Left renal pelvis (tissue), 4 donors: ENCODE data around the gene APOL4. TPM values are rescaled to one million over a fixed set of nuclear protein-coding genes. Genes with fewer than 3 reads are reported as not detected.
"Not testable (repeated sequence)": the region's sequence is repeated elsewhere in the genome, so short reads cannot be mapped to it uniquely, and the experiment has no call there.

Experiments
- DNase-seq, 4 donors: peaks; one replicate each; pipeline ENCODE4 v3.0.0-alpha.2; 2013; ENCODE audit warnings: low read depth in 4 of 4, low spot score in 3 of 4
- polyA plus RNA-seq, 4 donors: library from polyadenylated mRNA; unstranded; fragments of 120-200 nt; gene quantifications; one replicate each; pipeline ENCODE4 v1.2.1, GENCODE V29; 2013; ENCODE audit not compliant: insufficient read length in 4 of 4

APOL4 gene
- polyA plus RNA-seq, 4 donors = 7.3 to 27.6 (median 9.4) TPM

DNA sequence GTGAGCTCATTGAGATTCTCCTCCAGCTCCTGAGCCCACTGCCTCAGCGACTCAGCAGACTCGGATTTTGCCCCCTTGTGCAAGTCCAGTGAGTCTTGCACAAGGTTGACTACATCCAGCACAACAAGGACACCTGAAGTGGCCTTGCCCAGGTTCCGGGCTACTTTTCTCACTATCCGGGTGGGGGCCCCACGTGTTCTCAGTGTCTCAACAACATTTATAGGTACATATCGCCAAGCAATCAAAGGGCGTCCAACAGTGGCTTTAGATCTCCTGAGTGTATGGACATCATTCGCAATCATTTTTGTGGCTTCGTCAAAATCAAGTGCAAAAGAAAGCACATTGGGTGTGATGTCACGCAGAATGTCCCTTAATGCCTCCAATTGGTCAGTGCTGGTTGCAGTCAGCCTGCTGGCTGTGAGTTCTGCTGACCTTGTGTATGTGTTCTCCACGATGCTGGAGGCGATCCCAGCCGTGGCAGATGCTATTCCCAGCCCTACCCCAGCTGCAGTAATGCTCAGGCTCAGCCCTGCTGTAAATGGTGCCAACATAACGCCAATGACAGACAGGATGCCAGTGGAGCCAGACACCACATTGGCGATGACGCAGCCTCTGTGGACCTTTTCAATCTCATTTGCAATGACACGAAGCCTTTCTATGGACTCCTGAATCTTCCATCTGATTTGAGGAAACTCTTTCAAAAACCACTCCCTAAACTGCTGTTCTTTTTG is 10.3 kb downstream of the APOL4 start:
- DNase-seq = no peak

DNA sequence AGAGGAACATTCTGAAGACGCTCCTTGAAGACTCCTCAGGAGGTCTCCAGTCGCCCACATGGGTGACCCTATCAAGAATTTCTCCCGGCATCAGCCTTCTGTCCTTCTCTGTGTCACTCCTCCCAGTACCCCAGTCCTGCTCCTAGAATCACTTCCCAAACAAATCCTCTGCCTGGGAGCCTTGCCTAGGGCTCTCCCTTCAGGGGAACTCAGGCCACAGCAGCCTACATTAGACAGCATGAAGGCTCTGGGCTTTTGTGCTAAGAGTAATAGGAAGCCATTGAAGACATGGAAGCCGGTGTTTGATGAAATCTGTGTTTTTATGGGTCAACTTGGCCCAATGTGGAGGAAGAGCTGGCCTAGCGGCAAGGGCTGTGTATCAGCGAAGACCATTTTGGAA is 13.7 kb downstream of the APOL4 start:
- not testable (repeated sequence) for DNase-seq

DNA sequence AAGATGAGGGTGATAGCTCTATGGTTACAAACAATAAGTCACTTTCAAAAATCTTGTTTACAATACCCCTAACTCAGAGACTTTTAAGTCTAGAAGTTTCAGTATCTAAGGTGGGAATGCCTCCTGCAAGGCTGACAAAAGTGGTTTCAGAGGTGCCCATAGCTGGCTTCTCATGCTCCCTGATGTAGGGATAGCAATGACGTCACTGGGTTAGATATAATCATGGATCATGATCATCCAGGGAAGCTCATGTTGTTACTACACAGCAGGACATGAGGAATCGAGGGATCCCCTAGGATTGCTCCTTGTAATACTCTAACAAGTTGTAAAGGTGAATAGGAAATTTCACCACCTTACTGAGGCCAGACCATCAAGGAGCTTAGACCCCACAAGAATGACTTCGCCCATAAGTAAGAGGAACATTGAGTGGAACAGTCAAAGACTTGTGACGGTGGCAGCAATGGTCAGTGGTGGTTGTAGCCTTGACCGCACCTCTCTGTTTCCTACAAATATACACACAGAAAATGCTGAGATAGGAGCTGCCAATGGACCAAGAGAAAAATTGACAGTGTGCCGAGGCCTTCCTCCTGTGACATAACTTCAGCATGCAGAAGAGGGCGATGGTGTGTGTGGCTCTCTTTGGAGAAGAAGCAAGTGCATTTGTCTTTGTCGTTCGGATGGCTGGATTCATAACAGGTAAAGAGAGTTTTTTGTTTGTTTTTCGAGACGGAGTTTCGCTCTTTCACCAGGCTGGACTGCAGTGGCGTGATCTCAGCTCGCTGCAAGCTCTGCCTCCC is 15.6 kb downstream of the APOL4 start:
- DNase-seq = no peak

DNA sequence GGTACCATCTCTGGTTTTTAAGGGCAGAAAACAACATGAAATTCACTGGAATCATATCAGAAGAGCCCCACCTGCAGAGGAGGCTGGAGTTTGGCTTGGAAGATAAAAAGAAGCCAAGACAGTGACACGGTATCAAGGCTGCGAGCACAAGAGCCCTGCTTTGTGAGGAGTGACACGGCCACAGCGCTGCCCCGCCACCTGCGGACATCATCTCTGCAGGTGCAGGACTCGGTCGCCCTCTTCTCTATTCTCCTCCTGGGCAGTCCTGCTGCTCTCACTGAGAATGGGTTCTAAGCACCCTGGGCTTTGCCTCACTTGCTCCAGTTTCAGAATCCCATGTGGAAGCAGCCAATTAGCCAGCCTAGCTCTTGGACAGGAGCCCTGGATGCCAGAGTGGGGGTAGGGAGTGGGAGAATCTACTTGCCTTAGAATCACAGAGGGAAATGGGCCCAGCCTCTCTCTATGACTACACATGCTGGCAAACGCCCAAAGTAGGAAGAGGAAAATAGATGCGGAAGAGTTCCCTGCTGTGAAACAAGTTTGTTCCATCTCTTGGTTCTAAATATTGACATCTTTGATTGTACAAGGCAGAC is 17.1 kb downstream of the APOL4 start:
- no peak for DNase-seq

DNA sequence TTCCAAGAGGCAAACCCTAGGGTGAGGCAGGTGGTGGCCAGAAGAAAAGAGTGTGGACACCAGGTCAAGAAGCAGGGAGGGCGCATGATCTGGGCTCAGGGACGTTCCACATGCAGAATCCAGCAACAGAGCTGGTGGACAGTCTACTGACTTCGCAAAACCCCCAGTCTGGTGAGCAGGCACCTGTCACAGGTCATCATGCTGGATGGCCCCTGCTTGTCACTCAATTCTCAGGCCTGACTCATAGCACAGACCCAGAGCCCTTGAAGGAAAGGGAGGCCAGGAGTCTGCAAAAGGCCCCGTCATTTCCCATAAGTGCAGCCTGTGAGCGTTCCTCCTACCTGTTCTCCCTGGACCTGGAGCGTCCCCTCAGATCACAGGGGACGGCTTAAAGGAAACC is 18.2 kb downstream of the APOL4 start:
- DNase-seq = no peak

DNA sequence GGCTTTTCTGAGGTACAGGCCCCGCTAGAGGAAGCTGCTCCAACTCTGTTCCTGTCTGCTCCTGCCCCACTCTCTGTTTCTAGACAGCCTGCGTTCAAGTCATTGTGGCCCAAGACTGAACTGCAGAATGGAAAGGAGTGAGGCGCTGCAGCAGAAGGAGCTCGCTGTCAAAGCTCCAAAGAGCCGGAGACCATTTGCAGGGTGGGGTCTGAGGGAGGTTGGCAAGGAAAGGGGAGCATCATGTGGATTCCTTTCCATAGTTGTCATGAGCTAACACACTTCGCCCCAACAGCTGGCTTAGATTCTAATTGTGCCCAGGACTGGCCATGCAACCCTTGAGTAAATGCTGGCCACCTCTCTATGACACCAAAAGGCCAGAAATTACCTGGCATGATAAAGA is 18.8 kb downstream of the APOL4 start:
- no peak for DNase-seq

DNA sequence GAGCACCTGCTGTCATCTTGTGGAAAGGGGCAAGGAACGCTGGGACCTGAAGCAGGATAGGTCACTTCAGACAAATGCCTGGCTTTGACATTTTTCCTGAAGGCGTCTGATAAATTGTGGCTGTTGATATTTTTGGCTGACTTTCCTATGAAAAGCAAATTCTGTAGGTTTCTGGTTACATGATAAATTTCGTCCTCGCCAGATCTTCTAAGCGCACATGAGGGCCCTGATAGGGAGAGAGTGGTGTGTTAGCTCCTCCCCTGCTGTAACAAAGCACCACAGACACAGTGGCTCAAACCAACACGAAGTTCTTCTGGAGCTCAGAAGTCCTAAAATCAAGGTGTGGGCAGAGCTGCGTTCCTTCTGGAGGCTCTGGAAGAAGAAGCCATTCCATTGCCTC is 19.6 kb downstream of the APOL4 start:
- DNase-seq = no peak

DNA sequence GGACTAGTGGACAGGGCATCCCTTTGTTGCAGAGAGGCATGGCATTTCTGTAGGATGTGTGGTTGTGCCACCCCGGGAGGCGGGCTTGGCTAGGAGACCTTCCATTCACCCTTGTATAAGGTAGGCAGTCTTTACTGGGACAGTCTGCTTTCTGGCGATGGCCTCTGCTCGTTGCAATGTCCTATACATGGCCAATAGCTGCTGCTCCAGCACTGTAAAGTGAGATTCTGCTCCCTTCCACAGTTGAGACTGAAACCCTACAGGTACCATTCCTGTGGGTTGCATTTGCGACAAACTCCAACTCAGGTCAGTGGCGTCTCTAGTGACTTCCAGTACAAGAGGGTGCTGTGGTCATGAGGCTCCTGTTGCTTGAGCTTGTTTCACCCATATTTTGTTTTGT is 20.7 kb downstream of the APOL4 start:
- no peak for DNase-seq

DNA sequence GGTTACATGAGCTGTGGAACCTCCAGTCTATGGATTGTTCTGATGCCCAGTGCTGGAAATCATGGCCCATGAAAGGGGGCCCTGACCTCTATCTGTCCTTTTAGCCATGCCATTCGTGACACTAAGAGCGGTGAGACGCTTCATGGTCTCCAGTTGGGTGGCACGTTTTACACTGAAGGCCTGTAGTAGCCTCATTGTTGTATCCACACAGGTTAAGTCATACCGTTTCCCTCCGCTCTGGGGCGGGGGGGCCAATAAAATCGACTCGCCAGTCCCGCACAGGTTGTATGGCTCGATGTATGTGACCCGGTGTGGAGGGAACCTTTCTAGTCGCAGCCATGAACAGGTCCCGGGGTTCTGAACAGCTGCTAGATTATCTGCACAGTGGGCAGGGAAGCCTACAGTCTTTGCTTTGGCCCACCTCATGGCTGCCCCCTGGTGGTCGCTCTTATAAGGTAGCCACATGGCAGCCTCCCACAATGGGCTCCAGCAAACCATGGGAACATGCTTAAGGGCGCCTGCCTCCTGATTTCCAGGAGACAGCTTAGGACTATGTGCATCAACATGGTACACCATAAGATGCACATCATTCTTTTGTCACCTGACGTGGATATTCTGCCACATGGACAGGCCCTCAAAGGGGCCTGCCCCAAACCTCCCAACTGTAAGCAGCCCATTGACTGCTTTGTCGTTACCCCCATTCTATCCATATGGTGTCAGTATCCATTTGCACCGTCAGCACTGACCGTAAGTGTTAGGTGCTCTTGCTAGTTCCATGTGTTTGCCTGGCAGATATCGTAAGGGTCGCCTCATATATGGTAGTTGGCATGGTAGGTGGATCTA is 21.4 kb downstream of the APOL4 start:
- no peak for DNase-seq

DNA sequence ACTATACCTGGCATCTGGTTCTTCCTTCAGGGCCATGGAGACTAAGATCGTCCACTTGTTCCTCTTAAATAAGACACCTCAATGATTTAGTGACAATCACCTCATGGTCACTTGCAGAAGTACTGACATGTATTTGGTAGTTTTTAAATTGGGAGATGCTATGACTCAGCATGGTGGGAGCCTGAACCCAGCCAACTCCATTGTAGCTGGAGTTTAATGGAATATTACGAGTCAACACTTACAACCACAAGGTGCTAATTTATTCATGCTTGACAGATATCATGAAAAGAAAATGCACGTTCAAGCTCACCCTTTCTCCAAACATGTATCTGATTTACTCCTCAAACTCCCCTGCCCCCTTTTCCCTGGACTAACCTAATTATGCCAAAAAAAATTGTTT is 24.4 kb downstream of the APOL4 start:
- no peak for DNase-seq

DNA sequence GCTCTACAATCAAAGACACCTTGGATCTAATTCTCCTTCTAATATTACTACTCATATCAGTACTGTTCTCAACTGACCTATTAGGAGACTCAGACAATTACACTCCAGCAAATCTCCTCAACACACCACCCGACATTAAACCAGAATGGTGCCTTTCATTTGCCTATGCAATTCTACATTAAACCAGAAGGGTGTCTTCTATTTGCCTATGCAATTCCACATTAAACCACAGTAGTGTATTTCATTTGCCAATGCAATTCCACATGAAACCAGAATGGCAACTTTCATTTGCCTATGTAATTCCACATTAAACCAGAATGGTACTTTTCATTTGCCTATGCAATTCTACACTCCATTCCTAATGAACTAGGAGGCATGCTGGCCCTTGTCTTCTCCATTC is 25.7 kb downstream of the APOL4 start:
- no peak for DNase-seq

DNA sequence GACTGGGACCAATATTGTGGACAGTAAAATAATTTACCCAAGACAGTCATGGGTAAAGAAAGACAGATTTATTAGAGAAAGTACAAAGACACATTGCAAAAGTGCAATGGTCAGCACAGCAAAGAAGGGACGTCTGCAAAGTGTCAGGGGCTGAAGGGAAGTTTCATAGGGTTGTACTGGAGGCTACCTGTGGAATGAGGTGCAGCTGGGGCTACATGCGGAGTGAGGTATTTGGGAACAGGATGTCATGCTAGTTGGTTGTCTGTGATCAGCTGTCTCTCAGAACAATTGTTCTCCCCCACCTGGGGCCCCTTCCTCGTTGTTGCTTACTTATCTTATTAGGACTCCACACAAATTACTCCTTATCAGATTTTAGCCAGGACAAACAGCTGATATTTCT is 29.7 kb downstream of the APOL4 start:
- no peak for DNase-seq

DNA sequence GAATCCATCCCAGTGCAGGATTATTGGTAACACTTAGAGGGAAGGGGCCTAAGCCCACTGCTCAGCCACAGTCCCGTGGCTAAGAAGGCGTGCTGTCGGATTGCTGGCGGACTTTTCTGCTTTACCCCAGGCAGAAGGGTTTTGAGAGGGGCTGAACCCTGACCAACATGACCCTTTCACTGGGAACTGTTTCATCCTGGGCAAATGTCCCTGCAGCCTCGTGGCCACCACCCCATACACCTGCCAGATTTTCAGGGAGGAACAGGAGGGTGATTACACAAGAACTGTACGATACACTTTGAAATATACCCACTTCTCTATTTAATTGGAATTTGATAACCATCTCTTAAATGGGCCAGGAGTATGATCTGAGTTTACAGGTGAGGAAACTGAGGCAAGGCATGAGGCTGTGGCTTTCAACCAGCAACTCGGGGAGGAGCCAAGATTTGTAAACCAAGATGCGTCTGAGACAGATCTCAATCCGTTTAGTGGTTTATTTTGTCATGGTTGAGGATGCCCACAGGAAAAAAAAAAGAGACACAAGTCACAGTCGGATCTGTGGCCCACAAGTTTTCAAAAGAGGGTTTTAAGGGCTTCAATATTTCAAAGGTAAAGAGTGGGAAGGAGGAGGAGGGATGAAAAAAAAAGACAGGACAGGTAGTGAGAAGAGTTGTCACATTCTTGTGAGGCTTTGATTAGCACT is 34.9 kb downstream of the APOL4 start:
- no peak for DNase-seq

DNA sequence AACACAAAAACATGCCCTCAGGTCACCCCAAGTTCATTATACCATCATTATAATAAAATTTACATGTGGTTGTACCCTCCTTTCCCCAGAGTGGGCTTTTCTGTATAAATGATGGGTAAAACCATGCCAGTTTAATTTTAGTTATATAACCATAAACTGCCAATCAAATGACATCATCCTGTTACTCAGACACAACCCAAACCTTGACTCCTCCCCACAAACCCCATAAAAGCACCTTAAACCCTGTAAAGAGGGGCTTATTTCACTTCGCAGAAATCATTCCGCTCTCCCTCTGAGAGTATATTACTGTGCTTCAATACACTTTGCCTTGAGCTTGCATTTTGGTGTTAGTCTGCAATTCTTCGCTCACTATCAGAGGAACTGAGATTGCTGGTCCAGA is 35.5 kb downstream of the APOL4 start:
- no peak for DNase-seq

DNA sequence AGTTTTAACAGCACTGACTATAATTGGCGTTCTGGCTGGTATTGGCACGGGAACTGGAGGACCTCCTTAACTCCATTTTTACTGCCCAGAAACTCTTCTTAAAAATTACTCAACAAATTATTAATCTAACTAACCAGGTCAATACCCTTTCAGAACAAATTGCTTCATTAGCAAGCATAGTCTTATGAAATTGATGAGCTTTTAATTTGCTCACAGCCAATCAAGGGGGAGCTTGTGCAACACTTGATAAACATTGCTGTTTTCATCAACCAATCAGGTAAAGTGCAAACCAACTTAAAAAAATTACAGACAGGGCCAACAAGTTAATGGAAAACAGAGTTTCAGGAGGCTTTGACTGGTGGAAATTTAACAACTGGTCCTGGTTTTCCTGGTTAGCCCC is 36.5 kb downstream of the APOL4 start:
- DNase-seq = no peak

DNA sequence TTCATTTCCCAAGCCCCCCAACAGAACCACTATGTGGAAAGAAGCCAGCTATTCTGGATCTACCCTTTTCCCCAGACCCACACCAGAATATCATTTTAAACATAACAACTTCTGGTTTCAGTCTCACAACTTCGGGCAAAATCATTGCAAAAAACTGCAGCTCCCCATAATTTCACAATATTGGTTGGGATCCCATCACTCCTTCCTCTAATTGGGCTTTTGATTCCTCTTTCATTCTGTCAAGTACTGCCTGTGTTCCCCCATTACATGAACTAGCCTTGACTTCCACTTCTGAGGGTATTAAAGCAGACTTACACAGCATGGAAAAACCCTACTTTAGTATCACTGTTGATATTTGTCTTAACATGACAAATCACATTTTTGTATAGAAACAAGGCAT is 37.0 kb downstream of the APOL4 start:
- no peak for DNase-seq

DNA sequence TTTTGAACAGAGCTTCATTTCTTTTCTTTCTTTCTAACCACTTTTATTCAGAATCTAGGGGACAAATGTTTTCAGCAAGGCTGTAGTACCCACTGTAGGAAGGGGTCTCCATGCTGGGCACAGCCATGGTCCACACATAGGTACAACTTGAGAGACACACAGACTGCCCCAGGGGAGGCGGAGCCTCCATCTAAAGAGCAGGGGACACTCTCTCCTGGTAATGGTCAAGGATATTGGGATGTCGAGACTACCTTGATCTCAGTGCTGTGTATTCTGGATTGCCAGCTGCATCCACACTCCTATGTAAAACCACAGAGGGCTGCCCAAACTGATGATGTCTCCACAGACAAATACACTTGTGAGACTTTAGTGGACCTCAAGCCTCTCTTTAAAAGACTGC is 38.1 kb downstream of the APOL4 start:
- DNase-seq = no peak

DNA sequence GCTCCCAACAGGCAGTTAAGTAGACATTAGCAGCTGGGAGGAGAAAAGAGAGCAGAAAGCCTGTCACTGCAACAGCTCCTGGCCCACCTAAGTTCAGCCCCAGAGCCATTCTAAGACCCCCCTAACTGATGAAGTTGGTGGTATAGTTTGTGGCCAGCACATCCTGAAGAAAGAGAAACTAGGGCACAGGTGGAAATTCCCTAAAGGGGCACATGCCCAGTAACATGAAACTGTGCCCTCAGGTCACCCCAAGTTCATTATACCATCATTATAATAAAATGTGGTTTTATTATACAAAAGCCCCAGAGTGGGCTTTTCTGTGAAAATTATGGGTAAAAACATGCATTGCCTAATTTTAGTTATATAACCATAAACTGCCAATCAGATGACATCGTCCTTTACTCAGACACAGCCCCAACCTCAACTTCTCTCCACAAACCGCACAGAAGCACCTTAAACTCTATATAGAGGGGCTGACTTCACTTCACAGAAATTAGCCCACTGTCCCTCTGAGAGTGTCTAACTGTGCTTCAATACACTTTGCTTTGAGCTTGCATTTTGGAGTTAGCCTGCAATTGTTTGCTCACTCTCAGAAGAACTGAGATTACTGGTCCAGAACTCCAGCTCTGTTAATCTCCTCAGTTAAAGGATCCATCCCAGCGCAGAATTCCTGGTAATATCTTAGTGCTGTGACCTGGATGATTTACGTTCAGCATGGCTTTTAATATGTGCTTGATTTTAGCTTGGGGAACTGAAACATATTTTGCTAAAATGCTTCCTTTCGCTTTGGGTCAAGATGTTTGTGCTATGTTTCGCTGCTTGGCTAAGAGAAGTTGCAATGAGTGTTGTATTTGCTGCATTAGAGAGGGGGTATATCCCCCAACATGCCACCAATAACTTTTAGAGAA is 39.2 kb downstream of the APOL4 start:
- no peak for DNase-seq

DNA sequence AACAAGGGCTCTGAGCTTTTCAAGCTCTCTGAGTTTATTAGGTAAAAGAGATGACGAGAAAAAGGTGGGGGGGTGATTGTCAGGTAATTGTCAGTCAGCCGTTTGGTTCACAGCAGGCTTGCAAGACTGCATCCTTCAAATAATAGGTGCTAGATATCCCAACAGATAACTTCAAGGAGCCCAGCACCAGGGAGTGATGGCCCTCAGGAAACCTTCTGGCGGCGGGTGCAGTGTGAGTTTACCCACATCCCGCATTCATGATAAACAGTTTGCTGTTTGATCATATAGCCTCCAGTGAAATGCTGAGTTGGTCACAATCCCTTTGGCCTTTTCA is 39.8 kb downstream of the APOL4 start:
- not testable (repeated sequence) for DNase-seq
